ENCODE data around the gene MAPK10.

The MAPK10 gene

GRCh38 chr4:86006057-86006456, 353.8 kb downstream of the MAPK10 start:
- TF ChIP-seq CTCF (IDR thresholded peaks at IDR 0.05; ENCODE audit: insufficient read depth, low read depth, low read length, missing control alignments), result no peak
- H3K4me3 ChIP-seq (ENCODE audit: low read depth, low read length), result no peak overlapping the region
- DNase-seq (ENCODE audit: low read depth), result no peak

- no peak for TF ChIP-seq CTCF (IDR thresholded peaks at IDR 0.05; ENCODE audit: insufficient read depth, low read depth, low read length, missing control alignments)
- no peak for DNase-seq (ENCODE audit: low read depth)
Measured at GRCh38 chr4:86004030-86004429, 355.8 kb downstream of the MAPK10 start.

GRCh38 chr4:86001591-86001990, 358.3 kb downstream of the MAPK10 start:
- H3K4me3 ChIP-seq (ENCODE audit: low read depth, low read length), result no peak overlapping the region
- TF ChIP-seq CTCF (IDR thresholded peaks at IDR 0.05; ENCODE audit: insufficient read depth, low read depth, low read length, missing control alignments), result no peak
- no peak for DNase-seq (ENCODE audit: low read depth)

More at GRCh38 chr4:86004030-86004429, 355.8 kb downstream of the MAPK10 start:
- H3K4me3 ChIP-seq (ENCODE audit: low read depth, low read length), result no peak overlapping the region

- DNase-seq (ENCODE audit: low read depth), result no peak
- no peak overlapping the region for H3K4me3 ChIP-seq (ENCODE audit: low read depth, low read length)
- no peak for TF ChIP-seq CTCF (IDR thresholded peaks at IDR 0.05; ENCODE audit: insufficient read depth, low read depth, low read length, missing control alignments)
Measured at GRCh38 chr4:85995361-85995760, 364.5 kb downstream of the MAPK10 start.

- TF ChIP-seq CTCF (IDR thresholded peaks at IDR 0.05; ENCODE audit: insufficient read depth, low read depth, low read length, missing control alignments), result no peak
- no peak for DNase-seq (ENCODE audit: low read depth)
- H3K4me3 ChIP-seq (ENCODE audit: low read depth, low read length), result no peak overlapping the region
Measured at GRCh38 chr4:85994576-85994975, 365.3 kb downstream of the MAPK10 start.

GRCh38 chr4:85993641-85994040, 366.2 kb downstream of the MAPK10 start:
- TF ChIP-seq CTCF (IDR thresholded peaks at IDR 0.05; ENCODE audit: insufficient read depth, low read depth, low read length, missing control alignments), result no peak
- no peak for DNase-seq (ENCODE audit: low read depth)
- no peak overlapping the region for H3K4me3 ChIP-seq (ENCODE audit: low read depth, low read length)

- H3K4me3 ChIP-seq (ENCODE audit: low read depth, low read length), result no peak overlapping the region
- TF ChIP-seq CTCF (IDR thresholded peaks at IDR 0.05; ENCODE audit: insufficient read depth, low read depth, low read length, missing control alignments), result no peak
- no peak for DNase-seq (ENCODE audit: low read depth)
Measured at GRCh38 chr4:85986266-85986665, 373.6 kb downstream of the MAPK10 start.
